GM18951 (cell line): ENCODE results near the gene EGR1.
"Not testable (repeated sequence)": the region's sequence is repeated elsewhere in the genome, so short reads cannot be mapped to it uniquely, and the experiment has no call there.

Experiments used
- POLR2A ChIP-seq: IDR thresholded peaks from 4 replicates; pipeline ENCODE4 v1.6.1; 2011; ENCODE audit warnings: mild to moderate bottlenecking; ENCODE audit not compliant: insufficient read length, insufficient read depth; ENCODE audit errors: extremely low read depth
- in situ Hi-C: fragments of 300-500 bp; cut with MboI; formaldehyde crosslinking; loops from one replicate; pipeline ENCODE4 v1.12.0; 2022; ENCODE audit warnings: low sequenced_read_pairs, mixed read lengths, inconsistent platforms; ENCODE audit not compliant: unreplicated experiment

EGR1 gene

GRCh38 chr5:138468133-138468965 lies 3.1 kb downstream of the EGR1 start:
- in situ Hi-C loops: no loop called here
- no peak for TF ChIP-seq POLR2A

DNA sequence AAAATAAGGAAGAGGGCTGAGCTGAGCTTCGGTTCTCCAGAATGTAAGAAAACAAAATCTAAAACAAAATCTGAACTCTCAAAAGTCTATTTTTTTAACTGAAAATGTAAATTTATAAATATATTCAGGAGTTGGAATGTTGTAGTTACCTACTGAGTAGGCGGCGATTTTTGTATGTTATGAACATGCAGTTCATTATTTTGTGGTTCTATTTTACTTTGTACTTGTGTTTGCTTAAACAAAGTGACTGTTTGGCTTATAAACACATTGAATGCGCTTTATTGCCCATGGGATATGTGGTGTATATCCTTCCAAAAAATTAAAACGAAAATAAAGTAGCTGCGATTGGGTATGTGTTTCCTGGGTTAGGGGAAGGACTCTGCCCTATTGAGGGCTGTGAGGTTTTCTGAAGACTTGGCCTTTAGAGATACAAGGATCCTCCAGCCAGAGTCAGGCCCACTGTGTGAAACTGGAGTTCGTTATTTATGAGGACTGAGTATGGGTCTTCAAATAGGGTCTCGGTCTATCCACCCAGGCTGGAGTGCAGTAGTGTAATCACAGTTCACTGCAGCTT lies 3.8 kb downstream of the EGR1 start:
- in situ Hi-C loops: no loop called here
- TF ChIP-seq POLR2A: no peak

DNA sequence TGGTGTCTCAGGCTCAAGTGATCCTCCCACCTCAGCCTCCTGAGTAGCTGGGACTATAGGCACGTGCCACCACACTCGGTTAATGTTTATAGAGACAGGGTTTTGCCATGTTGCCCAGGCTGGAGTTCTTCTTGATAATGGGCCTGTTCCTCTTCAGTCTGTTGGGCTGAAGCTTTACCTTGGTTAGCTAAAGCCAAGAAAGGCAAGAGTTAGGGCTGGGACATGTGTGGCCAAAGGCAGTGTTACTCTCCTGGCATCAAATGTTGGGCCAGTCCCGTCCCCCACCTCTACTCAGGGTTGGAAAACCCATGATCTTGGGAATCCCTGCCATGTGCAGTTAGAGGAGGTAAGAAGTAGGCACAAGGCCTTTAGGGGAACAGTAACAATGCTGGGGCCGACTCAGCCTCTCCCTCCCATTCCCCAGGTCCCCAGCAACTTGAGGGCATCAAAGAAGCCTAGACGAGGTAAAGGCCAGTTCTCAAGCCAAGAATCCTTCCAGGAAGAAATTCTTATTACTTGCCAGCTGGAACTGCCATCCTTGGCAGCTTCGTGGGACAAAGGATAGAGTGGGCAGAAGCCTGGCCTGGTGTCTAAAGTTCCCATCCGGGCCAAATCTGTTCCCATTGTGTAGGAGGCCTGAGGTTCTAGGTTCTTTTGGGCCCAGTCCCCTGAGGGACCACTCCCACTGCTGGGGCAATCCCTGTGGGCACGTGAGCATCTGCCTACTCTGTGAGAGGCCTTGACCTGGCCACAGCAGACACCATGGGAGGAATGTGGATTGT lies 4.5 kb downstream of the EGR1 start:
- TF ChIP-seq POLR2A: no peak
- in situ Hi-C loops: no loop called here

DNA sequence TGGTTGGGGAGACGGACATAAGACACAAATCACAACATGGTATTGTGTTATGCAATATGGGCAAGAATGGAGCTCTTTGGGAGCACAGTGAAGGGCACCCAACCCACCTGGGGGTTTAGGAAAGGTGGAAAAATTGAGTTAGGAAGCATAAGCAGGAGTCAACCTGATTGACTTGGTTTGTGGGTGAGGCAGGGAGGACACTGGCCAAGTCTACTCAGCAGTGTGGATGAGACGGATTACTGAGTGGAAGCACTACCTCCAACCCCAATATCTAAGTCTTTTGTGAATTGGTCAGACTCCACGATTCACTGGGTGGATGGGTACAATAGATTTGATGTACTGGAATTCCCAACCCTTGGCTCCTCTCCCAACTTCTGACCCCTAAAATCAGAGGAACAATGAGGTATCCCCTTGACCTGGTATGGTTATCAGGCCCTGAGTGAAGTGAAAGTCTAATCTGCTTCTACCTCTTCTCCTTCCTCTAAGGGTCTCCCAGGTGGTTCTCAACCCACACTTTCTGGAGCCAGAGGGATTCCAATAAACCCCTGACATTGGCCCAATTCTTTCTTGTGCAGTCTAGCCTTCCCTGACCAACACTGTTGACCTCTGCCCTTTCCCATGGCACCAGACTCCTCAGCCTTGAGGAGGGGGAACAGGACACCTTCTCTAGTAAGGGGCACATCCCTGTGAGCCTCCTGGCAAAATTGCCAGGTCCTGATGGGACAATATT lies 5.2 kb downstream of the EGR1 start:
- in situ Hi-C loops: no loop called here
- TF ChIP-seq POLR2A: no peak

GRCh38 chr5:138471052-138471361 lies 5.7 kb downstream of the EGR1 start:
- in situ Hi-C loops: no loop called here
- no peak for TF ChIP-seq POLR2A

DNA sequence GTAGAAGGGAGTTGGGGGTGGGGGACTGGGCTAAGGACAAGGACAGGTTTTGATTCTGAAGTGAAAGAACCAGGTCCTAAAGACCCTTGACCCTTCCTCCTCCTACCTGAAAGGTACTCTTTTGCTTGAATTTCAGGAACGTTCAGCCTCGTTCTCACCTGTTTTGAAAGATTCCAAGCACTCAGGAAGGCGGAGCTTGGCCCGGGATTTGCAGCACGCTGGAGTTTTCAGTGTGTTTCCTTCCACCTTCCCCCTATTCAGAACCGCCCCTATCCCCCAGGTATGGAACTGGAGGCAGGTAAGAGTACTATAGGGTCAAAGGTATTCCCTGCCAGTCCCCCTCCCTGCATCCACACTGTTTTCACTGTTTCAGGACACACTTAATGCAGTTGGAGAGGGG lies 7.1 kb downstream of the EGR1 start:
- in situ Hi-C loops: no loop called here
- no peak for TF ChIP-seq POLR2A

GRCh38 chr5:138473151-138473550 lies 7.9 kb downstream of the EGR1 start:
- in situ Hi-C loops: not testable (repeated sequence)

GRCh38 chr5:138476918-138477317 lies 11.6 kb downstream of the EGR1 start:
- in situ Hi-C loops: no loop called here
- TF ChIP-seq POLR2A: no peak

- in situ Hi-C loops: no loop called here
- TF ChIP-seq POLR2A: no peak
Observed at GRCh38 chr5:138482638-138483037, 17.4 kb downstream of the EGR1 start.

- in situ Hi-C loops: no loop called here
Observed at GRCh38 chr5:138488481-138488945, 23.2 kb downstream of the EGR1 start.

GRCh38 chr5:138489683-138490061 lies 24.4 kb downstream of the EGR1 start:
- in situ Hi-C loops: no loop called here
- no peak for TF ChIP-seq POLR2A

More at GRCh38 chr5:138488481-138488945, 23.2 kb downstream of the EGR1 start:
- TF ChIP-seq POLR2A: no peak

GRCh38 chr5:138490648-138491283 lies 25.5 kb downstream of the EGR1 start:
- TF ChIP-seq POLR2A: no peak
- in situ Hi-C loops: no loop called here

DNA sequence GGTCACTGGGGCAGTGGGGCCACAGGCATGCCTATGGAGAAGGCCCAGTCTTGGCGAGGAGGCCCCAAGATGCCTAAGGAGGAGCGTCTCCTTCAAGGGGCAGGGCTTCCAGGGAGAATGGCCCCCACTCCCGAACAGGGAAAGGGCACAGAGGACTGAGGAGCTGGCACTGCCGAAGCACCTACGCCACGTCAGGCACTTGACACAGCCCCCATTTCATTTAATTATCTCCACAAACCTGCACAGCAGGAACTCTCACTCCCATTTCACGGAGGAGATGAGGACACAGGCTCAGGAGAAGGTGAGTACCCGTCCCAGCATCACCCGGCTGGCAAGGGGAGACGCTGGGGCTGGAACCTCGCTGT lies 26.0 kb downstream of the EGR1 start:
- in situ Hi-C loops: no loop called here
- TF ChIP-seq POLR2A: no peak
